Ureter (tissue), 1 donor: ENCODE results near the gene LYZL2. TPM values are rescaled to one million over a fixed set of nuclear protein-coding genes. Genes with fewer than 3 reads are reported as not detected.
"Not testable (repeated sequence)": the region's sequence is repeated elsewhere in the genome, so short reads cannot be mapped to it uniquely, and the experiment has no call there.

Source experiments
- DNase-seq: peaks from one replicate; pipeline ENCODE4 v3.0.0-alpha.2; 2020; ENCODE audit warnings: low spot score
- total RNA-seq: library from RNA; stranded (reverse); gene quantifications from one replicate; pipeline ENCODE4 v1.2.4, GENCODE V29; 2023
- donor health status: DM: yes; HTN: yes; CAD: no.

LYZL2 gene
- not detected for total RNA-seq

DNA sequence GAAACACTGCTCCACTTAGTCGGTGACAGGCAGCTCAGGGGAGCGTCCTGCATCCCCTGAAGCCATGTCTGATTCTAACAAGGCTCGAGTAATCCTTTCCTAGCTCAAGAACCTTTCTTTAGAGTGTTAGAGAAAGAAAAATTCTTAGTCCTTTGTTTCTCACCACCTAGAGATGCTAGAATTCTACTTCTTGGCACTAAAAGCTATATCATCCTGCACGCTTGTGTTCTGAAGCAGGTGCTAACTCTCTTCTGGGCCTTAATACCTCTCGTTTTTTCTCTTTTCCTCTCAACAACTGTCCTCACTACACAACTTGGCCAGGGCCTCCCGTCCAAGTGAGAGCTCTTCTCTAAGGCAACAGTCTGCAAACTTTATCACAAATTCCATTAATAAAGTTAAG lies at the start of gene LYZL2:
Gene LYZL2, minus strand, starts transcription at position 101 of the 400 bp plus-strand sequence. CDS start 2,838 bp downstream, outside the sequence.
- no peak for DNase-seq

GRCh38 chr10:30677616-30678015 lies 48.1 kb upstream of the LYZL2 start:
- DNase-seq, result not testable (repeated sequence)

DNA sequence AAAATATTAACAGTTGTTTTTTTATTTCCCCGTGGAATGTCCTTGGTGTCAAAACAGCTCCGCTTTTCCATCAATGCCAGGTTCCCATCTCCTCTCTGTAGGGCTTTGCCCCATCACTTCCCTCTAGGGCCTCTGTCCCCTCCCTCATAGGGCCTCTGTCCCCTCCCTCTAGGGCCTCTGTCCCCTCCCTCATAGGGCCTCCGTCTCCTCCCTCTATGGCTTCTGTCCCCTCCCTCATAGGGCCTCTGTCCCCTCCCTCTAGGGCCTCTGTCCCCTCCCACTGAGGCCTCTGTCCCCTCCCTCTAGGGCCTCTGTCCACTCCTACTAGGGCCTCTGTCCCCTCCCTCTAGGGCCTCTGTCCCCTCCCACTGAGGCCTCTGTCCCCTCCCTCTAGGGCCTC lies 47.6 kb upstream of the LYZL2 start:
- DNase-seq, result not testable (repeated sequence)

- no peak for DNase-seq
These were observed 46.5 kb upstream of the LYZL2 start for GRCh38 chr10:30675791-30676718.

- no peak for DNase-seq
These were observed 45.2 kb upstream of the LYZL2 start for GRCh38 chr10:30674796-30675195.

DNA sequence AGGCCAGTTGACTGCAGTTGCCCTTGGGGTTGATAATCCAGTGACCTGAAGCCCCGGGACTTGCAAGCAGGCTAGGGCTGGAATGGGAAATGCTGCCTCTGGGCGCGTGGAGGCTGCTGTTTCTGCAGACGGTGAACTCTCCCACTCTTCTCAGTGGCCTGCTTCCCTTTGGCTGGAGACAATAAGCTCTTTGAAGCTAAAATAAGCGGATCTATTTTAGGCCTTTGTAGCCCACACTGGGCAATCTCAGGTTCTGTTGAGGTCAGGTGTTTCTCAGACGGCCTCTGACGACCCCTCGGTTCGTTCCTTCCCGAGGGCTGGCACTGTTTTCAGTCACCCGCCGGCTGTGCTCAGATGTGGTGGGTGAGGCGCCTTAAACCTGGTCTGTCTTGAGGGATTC lies 43.7 kb upstream of the LYZL2 start:
- DNase-seq, result not testable (repeated sequence)

DNA sequence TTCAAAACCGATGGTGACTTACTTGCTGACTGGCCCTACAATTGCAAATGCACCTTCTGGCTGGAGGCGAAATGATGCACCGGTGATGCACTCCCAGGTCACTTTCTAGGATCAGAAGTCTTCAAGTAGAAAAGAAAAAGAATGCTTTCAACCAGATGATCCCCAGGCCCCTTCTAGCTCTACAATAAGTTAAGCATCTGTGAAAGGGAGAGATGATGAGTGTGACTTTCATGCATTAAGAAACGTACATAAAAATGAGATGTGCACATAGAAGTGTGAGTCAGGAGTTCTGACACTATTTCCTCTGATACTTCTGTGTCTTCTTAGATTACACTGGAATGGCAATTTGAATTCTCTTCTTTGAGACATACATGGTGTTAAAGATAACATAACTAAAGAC lies 42.8 kb upstream of the LYZL2 start:
- DNase-seq, result not testable (repeated sequence)

GRCh38 chr10:30671026-30671616 lies 41.6 kb upstream of the LYZL2 start:
- DNase-seq, result no peak

DNA sequence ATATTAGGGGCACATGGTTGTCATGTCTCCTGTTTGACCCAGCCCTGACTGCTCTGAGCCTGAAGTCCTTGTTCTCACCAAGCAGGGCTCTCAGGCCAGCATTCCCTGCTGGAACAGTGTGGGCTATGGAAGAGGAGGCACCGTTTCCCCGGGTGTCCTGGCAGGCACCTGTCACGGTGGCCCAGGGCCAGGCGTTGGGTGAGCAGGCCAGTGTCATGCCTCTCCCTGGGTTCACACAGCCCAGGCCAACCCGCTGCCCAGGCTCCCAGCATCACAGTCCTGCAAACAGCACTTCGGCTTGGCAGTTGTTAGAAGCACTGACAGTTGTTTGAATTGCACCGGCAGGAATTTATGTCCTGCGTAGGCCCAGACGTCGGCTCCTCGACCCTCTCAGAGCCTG lies 38.4 kb upstream of the LYZL2 start:
- DNase-seq, result not testable (repeated sequence)

DNA sequence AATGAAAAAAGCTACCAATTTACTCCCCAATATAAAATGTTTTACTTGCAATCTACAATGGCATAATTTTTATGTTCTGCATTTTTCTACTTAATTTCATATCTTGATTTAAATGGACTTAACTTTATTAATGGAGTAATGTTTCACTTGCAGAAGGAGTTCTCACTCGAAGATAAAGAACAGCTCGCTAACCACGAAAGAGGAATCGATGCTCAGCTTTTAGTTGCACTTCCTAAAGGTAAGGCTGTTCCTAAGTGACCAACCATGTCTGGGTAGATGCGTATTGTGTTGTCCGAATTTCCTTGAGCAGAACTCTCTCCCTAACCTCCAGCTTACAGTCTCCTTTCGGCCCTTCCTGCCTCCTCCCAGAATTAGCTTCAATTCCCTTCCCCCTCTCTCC lies 33.9 kb upstream of the LYZL2 start:
- not testable (repeated sequence) for DNase-seq

- DNase-seq, result no peak
These were observed 33.3 kb upstream of the LYZL2 start for GRCh38 chr10:30662814-30663213.

GRCh38 chr10:30660314-30660713 lies 30.8 kb upstream of the LYZL2 start:
- DNase-seq, result not testable (repeated sequence)

- no peak for DNase-seq
These were observed 26.7 kb upstream of the LYZL2 start for GRCh38 chr10:30656233-30656632.

GRCh38 chr10:30655001-30655400 lies 25.4 kb upstream of the LYZL2 start:
- not testable (repeated sequence) for DNase-seq

GRCh38 chr10:30651470-30652397 lies 22.2 kb upstream of the LYZL2 start:
- DNase-seq, result not testable (repeated sequence)

DNA sequence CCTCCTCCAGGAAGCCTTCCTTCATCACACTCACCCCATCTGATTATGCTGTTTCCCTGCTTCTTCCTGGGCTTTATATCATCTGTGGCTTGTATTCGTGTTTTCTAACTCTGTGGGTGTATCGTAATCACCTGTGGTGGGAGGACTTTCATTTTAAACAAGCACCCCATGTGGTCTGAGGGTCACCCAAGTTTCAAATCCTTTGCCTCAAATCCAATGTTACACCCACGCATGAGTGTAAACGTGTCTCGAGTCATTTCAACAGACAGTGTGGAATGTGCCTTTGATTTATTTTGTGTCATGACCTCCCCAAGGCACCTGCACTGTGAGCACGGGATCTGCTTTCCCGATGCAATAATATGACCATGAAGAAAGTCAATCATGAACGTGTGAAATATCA lies 17.5 kb upstream of the LYZL2 start:
- no peak for DNase-seq

- DNase-seq, result no peak
These were observed 15.8 kb upstream of the LYZL2 start for GRCh38 chr10:30645340-30645827.

DNA sequence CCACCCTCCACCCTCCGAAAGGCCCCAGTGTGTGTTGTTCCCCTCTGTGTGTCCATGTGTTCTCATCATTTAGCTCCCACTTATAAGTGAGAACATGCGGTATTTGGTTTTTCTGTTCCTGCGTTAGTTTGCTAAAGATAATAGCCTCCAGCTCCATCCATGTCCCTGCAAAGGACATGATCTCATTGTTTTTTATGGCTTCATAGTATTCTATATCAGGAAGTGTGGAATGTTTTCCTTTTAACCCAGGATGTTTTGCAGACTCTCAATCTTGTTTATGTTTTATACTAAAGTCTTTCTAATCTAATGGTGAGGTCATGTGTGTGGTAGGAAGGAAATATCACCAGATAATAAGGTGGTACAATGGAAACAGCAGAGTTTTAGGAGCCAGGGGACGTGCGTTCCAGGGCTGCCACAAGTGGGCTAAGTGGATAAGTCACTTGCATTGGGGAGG lies 14.9 kb upstream of the LYZL2 start:
- DNase-seq, result not testable (repeated sequence)

GRCh38 chr10:30643557-30644199 lies 14.1 kb upstream of the LYZL2 start:
- DNase-seq, result not testable (repeated sequence)

DNA sequence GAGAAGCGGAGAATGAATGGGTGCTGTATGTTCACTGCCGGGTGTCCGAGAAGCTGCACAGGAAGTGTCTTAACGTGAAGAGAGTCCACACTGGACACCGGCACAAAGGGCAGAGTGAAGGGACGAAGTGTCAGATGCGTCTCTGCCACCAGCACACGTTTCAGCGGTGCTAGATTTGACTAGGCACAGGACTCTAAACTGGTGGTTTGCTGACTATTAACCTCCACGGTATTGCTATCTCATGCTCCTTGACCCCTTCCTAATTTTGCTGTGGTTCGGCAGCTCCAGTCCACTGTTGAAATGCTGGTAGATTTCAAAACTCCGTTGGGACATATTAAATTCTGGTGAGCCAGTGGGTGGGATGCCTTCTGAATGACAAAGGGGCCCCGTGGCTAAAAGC lies 13.3 kb upstream of the LYZL2 start:
- not testable (repeated sequence) for DNase-seq
